ENCODE measurements around the gene UBAP1L. TPM values are rescaled to one million over a fixed set of nuclear protein-coding genes. Genes with fewer than 3 reads are reported as not detected.
"Not testable (repeated sequence)": the region's sequence is repeated elsewhere in the genome, so short reads cannot be mapped to it uniquely, and the experiment has no call there.

Gene UBAP1L
- total RNA-seq, 6 experiments from 2014 or later = 0.43 to 1.4 (median 0.64) TPM

- H3K27me3 Mint-ChIP-seq (ENCODE audit: insufficient read depth) = peaks cover 1% of the 10 kb centered on the region; the same call in 1 of the 2 replicates
- H3K9me3 Mint-ChIP-seq = no peaks in the 10 kb centered on the region
- H3K27ac Mint-ChIP-seq = no peak overlapping the region
- H3K36me3 Mint-ChIP-seq (ENCODE audit: low read depth) = no peaks in the 10 kb centered on the region
- no peak overlapping the region for H3K4me3 Mint-ChIP-seq
- peaks cover 45% of the 10 kb centered on the region for H3K4me1 Mint-ChIP-seq (ENCODE audit: low read depth)
- no peak for DNase-seq
- no peak for TF ChIP-seq CTCF (IDR thresholded peaks at IDR 0.05)
Observed at GRCh38 chr15:65048241-65048640, 66.8 kb downstream of the UBAP1L start.

- TF ChIP-seq CTCF (IDR thresholded peaks at IDR 0.05) = no peak
- no peak within 1 kb of the TSS for H3K4me3 Mint-ChIP-seq
- no peak within 1 kb of the TSS for H3K27ac Mint-ChIP-seq
- no peaks in the 10 kb centered on the region for H3K9me3 Mint-ChIP-seq
- no peaks in the 10 kb centered on the region for H3K36me3 Mint-ChIP-seq (ENCODE audit: low read depth)
- peaks cover 41% of the 10 kb centered on the region for H3K4me1 Mint-ChIP-seq (ENCODE audit: low read depth)
- no peaks in the 10 kb centered on the region for H3K27me3 Mint-ChIP-seq (ENCODE audit: insufficient read depth)
- DNase-seq = no peak
Observed at GRCh38 chr15:65044724-65045481, 70.1 kb downstream of the UBAP1L start, which contains the start of gene SLC51B. SLC51B (plus strand) TSS chr15:65045387; CDS start chr15:65050005, 4,618 bp downstream.

GRCh38 chr15:65044218-65044617 lies 70.8 kb downstream of the UBAP1L start:
- Mint-ChIP-seq H3K27ac (peak overlapping the region; percentile 40; the same call in 1 of the 2 replicates), H3K4me1 (ENCODE audit: low read depth) (peaks cover 34% of the 10 kb centered on the region)
- H3K36me3 Mint-ChIP-seq (ENCODE audit: low read depth); H3K9me3 Mint-ChIP-seq; H3K4me3 Mint-ChIP-seq; H3K27me3 Mint-ChIP-seq (ENCODE audit: insufficient read depth): not testable (repeated sequence)
- DNase-seq = peak; percentile 63

- H3K36me3 Mint-ChIP-seq (ENCODE audit: low read depth) = no peaks in the 10 kb centered on the region
- no peaks in the 10 kb centered on the region for H3K9me3 Mint-ChIP-seq
Observed at GRCh38 chr15:65042776-65043327, 72.1 kb downstream of the UBAP1L start.

More at GRCh38 chr15:65042776-65043327, 72.1 kb downstream of the UBAP1L start:
- H3K27me3 Mint-ChIP-seq (ENCODE audit: insufficient read depth) = no peaks in the 10 kb centered on the region
- no peak overlapping the region for H3K4me3 Mint-ChIP-seq
- no peak for DNase-seq
- H3K27ac Mint-ChIP-seq = no peak overlapping the region
- peaks cover 33% of the 10 kb centered on the region for H3K4me1 Mint-ChIP-seq (ENCODE audit: low read depth)
- TF ChIP-seq CTCF (IDR thresholded peaks at IDR 0.05) = no peak

Other genes with a start within 250 kb of the UBAP1L start
- 1 to 10 TPM; 1.3 to 2.4 (median 1.9) TPM for gene ANKDD1A, start 203.3 kb downstream of the UBAP1L start, total RNA-seq (2021; fragmentation: NEBNext Ultra II Directional; extraction: Animal tissue kit (Norgen Biotek cat#: 25700))
- 10 to 100 TPM; 66.4 to 91.3 (median 78.3) TPM for gene SPG21, start 125.3 kb downstream of the UBAP1L start, total RNA-seq (2021; fragmentation: NEBNext Ultra II Directional; extraction: Animal tissue kit (Norgen Biotek cat#: 25700))
- gene MTFMT, start 85.6 kb downstream of the UBAP1L start, total RNA-seq (2021; fragmentation: NEBNext Ultra II Directional; extraction: Animal tissue kit (Norgen Biotek cat#: 25700)) = 10 to 100 TPM; 15.5 to 18.3 (median 16.9) TPM
- not detected for gene SLC51B, start 69.8 kb downstream of the UBAP1L start, total RNA-seq (2021; fragmentation: NEBNext Ultra II Directional; extraction: Animal tissue kit (Norgen Biotek cat#: 25700))
- not detected for gene RASL12, start 47.2 kb downstream of the UBAP1L start, total RNA-seq (2021; fragmentation: NEBNext Ultra II Directional; extraction: Animal tissue kit (Norgen Biotek cat#: 25700))
- gene KBTBD13, start 38.5 kb downstream of the UBAP1L start, total RNA-seq (2021; fragmentation: NEBNext Ultra II Directional; extraction: Animal tissue kit (Norgen Biotek cat#: 25700)) = not detected
- 10 to 100 TPM; 18.5 to 32.1 (median 22.8) TPM for gene PDCD7, start 18.6 kb upstream of the UBAP1L start, total RNA-seq (2021; fragmentation: NEBNext Ultra II Directional; extraction: Animal tissue kit (Norgen Biotek cat#: 25700))
- gene CLPX, start 70.1 kb upstream of the UBAP1L start, total RNA-seq (2021; fragmentation: NEBNext Ultra II Directional; extraction: Animal tissue kit (Norgen Biotek cat#: 25700)) = 10 to 100 TPM; 35.1 to 42.0 (median 39.4) TPM
- gene CILP, start 96.3 kb upstream of the UBAP1L start, total RNA-seq (2021; fragmentation: NEBNext Ultra II Directional; extraction: Animal tissue kit (Norgen Biotek cat#: 25700)) = under 1 TPM in 1 of 6 experiments, not detected in 5; 0.05 TPM
- gene PARP16, start 171.7 kb upstream of the UBAP1L start, total RNA-seq (2021; fragmentation: NEBNext Ultra II Directional; extraction: Animal tissue kit (Norgen Biotek cat#: 25700)) = 1 to 10 TPM; 4.1 to 5.1 (median 4.4) TPM
- gene RNU5A-1, start 180.9 kb upstream of the UBAP1L start, total RNA-seq (2021; fragmentation: NEBNext Ultra II Directional; extraction: Animal tissue kit (Norgen Biotek cat#: 25700)) = not detected
- 10 to 100 TPM in 2 of 6 experiments, 1 to 10 TPM in 1, not detected in 3; 8.6 to 18.0 (median 10.5) TPM for gene RNU5B-1, start 189.5 kb upstream of the UBAP1L start, total RNA-seq (2021; fragmentation: NEBNext Ultra II Directional; extraction: Animal tissue kit (Norgen Biotek cat#: 25700))